Raji (cell line): ENCODE results near the gene FXYD2.

Source experiments
- POLR2A ChIP-seq: IDR thresholded peaks from 2 replicates; pipeline ENCODE4 v1.6.1; 2011; ENCODE audit warnings: low read depth, low read length, control low read depth; ENCODE audit not compliant: insufficient read depth

FXYD2 gene

DNA sequence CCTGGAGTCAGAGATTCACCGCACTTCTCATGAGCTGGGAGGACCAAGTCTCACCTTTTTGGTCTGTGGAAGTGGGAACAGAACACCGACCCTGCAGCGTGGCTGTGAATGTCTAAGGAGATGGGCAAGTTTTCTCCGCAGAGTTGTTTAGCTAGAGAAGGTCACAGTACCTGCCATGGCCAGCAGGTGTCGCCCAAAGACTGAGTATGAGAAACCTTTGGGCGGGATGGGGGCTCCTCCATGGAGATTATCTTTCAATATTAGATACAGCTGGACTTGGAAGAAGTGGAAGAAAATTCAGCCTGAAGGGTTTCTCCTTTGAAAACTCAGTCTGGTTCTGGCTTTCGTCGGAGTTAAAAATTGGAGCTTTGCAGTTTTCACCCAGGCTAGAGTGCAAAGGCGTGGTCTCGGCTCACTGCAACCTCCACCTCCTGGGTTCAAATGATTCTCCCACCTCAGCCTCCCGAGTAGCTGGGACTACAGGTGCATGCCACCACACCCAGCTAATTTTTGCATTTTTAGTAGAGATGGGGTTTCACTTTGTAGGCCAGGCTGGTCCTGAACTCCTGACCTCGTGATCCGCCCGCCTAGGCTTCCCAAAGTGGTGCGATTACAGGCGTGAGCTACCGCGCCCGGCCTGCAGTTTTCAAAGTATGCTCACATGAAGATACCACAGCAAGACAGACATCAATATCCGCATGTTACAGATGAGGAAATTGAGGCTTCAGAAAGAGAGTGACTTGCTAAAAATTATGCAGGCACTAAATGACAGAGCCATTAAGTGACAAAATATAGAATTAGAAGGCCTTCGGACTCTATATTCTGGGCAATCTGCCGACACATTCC, 16.8 kb downstream of the FXYD2 start:
- TF ChIP-seq POLR2A, result no peak

DNA sequence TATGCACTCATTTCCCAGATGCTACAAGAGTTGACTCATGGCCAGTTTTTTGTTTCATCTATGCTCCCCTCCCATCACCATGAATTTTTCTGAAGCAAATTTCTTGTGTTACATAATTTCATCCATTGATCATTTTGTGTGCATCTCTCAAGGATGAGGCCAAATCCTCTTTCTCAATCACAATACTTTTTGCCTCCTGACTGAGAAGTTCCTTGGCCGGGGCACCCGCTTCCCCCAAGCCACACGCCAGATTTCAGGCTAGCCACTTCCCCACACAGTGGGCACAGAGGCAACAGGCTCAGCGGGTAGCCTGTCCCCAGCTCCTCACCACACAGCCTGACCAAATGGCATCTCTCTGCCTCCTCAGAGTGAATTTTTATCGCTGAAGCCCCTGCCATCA, 17.7 kb downstream of the FXYD2 start:
- no peak for TF ChIP-seq POLR2A

DNA sequence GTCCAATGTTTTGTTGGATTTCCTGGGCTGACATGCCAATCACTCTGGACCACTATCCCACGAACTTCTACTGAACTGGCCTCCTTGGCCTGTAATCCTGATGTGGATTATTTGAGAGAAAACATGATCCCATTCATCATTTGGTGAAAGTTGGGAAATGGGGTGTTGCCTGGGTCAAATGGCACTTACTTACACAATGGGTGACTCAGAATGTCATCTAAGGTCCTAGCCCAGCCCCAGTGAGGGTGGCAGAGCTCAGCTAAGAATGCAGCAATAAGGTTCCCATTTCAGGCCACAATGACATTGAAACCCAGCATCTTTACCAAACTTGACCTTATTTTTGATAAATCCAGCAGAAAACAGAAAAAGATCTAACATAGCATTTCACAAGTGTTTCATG, 19.5 kb downstream of the FXYD2 start:
- TF ChIP-seq POLR2A, result no peak

DNA sequence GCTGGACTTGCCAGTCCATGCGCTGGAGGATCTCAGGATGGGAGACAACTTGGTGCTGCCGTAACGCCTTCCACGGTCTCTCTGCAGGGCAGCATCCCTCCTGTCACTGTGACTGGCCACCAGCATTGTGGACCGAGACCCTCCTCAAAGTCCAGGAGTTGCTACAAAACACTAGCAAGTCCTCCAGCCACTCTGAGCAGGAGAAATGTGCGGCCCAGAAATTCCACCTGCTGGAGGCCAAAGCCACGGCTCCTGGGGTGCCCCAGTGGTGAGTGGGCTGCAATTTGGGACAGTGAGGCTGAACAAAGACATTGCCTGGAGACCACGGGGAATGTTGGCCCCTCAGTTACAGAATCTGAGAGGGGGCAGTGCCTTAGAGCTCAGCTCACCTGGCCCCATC, 20.6 kb downstream of the FXYD2 start:
- no peak for TF ChIP-seq POLR2A

DNA sequence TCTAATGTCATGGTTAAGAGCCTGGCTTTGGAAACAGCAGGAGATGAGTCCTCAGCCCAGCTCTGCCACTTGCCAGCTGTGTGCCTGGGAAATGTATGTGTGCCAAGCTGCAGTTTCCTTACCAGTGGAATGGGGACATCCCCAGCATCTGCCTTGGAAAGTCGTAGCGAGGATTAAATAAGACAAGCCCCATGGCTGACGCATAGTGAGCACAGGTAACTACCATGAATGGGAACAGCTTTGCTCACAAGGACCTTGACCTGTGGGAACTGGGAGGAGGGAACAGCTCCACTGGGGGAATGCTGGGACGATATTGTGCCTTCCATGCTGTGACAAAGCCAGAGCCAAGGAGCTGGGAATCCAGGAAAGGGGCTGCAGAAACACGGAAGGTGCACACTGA, 24.9 kb downstream of the FXYD2 start:
- TF ChIP-seq POLR2A, result no peak

DNA sequence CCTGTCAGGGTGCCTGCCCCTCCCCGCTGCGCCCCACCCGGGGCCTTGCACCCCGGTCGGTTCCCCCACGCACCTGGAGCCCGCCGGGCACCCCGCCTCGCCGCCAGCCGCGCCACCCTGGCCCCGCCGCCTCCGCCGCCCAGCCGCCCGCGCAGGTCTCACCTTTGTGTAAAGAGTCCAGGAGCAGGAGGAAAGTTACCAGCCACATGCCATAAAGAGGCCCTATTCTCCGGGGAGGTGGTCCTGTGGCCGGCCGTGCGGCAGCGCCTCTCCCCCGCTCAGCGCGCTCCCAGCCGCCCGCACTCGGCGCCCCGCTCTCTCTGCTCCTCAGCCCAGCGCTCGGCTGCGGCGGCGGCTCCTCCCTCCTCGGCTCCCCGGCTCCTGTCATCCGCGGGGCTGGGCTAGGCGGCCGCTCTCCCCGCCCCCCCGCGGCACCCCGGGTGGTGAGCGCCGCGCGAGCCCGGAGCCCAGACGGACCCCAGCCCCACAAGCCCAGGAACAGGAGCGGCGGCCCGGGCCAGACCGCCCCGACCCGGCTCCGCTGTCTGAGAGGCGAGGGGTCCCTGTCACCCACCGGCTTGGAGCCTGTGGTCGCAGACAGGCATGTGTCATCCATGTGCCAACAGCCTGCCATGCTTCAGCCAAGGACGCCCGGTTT, 27.5 kb downstream of the FXYD2 start, which contains the start of gene DSCAML1:
DSCAML1 (minus strand) TSS at position 345 of the 658 bp plus-strand sequence; CDS start at position 208, 137 bp downstream.
- TF ChIP-seq POLR2A, result no peak

DNA sequence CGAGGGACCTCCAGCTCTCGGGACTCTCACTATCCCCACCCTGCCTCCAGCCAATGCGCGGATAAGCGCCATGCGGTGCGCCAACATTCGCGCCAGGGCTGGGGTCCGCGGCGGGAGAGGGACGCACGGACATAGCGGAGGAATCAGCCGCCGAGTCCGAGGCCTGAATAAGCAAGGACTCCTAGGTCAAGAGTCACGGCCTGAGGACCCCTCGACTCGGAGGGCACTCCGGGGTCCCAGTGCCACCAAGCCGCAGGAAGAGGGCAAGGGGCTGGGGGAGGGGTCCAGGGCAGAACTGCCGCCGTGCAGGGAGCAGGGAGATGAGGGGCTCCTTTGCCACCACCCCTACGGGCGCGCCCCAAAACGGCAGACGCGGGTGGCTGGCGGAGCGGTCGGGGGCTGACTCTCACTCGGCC, 28.1 kb downstream of the FXYD2 start:
- TF ChIP-seq POLR2A, result no peak

DNA sequence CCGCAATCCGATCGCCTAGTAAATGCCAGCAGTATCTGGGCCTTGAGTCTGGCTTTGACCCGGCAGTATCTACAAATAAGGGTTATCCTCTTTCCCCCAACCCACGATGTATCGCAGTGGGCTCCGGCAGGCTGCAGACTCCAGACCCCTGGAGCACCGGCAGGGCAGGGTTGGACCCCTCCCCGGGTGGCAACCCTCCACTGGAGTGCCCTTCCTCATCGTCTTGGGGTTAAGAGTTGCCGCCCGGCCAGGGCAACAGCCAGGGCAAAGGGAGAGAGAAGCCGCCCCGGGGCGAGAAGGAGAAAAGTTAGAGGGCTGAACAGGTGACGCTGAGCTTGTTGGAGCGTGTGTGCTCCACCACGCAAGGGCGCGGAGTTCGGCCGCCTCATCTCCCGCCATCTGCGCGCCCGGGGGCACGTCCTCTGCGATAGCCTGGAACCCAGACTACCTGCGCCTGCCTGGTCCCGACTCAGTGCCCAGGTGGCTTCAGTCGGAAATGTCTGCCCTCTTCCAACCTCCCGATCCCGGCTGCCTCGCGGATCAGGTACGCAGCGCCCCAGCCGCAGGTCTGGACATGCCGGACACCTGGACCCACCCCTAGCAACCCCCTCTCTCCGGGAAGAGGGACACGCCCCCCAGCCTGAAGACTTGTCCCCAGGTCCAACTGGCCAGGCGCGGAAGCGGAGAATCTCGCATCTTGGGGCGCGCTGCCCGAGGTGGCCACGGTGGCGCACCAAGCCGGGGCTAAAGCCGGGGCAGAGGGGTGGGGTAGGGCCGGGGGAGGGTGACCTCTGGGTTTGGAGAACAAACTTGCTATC, 28.7 kb downstream of the FXYD2 start:
- TF ChIP-seq POLR2A, result no peak

DNA sequence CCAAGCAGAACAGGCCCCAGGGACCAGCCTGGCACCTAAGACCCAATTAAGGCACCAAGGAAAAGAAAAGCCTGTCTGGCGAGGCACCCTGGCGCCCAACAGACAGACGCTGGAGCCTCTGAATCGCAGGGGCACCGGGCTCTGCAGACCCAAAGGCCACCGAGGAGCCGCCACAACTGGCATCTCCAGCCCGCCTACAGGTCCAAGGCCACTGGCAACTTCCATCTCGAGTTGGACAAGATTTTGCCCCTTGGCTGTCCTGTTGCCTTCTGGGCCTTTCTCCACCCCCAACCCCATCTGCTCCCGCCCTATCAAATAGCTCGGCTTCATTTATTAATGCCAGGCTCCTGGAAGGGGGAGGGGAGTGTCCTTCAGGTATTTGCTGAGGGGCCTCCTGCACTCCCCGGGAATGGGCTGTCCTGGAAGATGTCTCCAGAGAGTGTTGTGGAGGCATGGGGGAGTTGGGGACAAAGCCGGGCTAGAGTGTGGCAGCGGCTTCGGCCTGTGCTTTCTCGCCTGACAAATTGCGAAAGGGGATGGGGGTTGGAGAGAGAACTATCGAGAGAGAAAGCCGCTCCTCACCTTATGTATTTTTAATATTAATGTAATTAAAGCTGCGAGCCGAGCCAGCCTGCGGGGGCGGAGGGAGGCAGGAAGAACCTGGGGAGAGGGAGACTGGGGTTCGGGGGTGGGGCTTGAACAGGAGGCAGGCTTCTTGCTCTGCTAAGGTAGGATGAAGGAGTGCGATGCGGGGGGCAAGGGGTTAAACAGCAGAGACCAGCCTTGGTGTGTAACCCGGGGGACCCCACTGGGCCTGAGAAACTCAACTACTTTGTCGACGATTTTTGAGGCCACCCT, 29.5 kb downstream of the FXYD2 start:
- TF ChIP-seq POLR2A, result no peak

DNA sequence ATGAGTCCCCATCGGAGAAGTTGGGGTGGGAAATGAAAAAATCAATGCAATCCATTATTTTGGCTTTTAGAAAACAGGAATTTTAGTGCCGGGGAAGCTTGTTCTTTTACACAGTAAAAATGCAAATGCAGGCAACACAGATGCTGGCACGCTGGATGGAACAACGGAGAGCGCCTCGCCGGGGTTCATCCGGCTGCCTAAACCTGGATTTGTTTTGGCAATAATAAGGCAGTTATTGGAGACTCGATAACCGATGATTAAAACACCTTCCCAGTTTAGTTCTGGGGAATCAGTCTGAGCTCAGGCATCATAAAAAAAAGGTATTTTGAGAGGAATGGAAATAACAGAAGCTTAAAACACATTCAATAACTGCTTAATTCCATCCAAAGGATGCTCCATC, 30.4 kb downstream of the FXYD2 start:
- TF ChIP-seq POLR2A, result no peak

DNA sequence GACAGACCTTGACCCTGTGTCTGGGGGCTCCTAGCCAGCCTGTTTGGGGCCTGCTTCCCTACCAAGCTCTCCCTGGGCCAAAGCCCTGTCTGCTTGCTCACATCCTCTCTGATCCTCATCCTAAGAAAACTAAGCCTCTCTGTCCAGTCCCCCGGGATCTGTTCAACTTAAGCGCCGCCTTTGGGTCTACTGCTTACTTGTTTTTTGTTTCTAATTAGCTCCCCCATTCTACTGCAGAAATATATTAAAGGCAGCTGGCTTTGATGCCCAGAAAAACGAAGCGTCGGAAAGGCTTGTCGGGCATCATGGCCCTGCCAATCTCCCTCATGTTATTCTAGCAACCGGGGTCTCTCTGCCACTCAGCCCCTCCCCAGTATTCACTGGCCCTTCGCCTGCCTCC, 31.0 kb downstream of the FXYD2 start:
- TF ChIP-seq POLR2A, result no peak

DNA sequence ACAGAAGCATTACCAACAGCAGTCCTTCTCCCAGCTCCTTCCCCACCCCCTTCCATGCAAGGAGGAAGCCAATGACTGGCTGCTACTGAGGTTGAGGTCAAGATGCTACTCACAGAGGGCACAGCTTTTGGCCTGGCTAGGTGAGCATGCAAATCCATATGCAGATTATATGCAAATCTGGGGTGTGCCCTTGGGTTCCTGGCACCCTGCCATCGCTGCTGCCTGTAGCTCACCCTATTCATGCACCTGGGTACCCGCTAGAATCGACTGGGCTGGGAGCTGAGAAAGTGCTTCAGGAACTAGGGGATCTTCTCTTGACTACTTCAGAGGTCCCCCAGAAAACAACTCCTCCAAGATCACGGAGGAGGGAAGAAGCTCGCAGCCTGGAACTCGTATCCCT, 31.6 kb downstream of the FXYD2 start:
- TF ChIP-seq POLR2A, result no peak

DNA sequence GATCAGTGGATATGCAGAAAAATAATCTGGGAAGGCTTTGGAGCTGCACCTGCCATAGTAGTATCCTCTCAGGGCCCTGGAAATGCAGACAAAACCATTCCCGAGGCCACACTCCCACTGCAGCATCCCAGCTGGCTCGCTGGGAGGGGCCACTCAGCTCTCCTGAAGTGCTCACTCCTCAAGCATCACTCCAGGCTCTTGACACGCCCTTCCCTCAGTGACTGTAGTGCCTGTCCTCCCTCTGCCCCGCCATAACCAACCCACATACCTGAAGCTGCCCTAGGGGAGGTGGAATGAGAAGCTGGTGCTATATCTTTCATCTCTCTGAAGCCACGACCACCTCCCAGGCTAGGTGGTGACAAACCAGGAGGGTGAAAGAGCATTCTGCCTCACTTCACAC, 32.3 kb downstream of the FXYD2 start:
- TF ChIP-seq POLR2A, result no peak

DNA sequence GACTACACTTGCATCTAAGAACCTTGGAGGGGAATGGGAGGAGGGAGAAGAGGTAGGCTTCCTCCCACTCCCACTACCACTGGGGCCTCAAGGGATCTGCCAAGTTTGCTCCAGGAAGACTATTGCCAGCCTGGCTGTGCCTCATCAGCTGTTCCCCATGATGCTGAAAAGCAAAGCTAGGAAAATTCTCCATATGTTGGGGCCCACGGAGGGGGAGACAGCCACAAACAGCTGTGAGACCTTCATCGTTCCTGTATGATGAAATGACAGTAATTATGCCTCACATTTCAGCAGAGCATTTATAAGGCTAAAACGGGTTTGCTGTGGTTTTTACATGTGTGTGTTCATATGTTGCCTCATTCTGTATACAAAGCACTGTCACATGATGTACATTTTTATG, 34.3 kb downstream of the FXYD2 start:
- TF ChIP-seq POLR2A, result no peak

DNA sequence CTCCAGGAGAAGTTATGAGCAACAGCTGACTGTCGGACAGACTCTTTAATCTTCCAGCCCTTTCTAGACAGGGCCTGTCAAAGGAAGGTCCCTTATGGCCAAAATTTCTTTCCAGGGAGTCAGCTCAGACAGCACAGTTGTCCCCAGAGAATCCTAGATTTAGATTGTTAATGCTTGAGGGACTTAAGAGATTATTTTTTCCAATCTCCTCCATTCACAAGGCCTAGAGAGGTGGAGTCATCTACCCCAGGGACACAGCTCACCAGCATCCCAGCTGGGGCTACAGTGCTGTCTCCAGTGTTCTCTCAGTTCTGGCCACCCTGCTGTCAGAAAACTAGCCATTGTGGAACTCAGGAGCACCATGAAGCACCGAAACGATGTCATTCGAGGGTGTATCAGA, 35.3 kb downstream of the FXYD2 start:
- no peak for TF ChIP-seq POLR2A
